ENCODE data around the gene NDST4.

Gene NDST4

GRCh38 chr4:115113506-115114106 is at the start of gene NDST4:
Gene NDST4, minus strand, starts transcription at chr4:115113620. Its CDS starts 36,584 bp downstream, at chr4:115077036.
- DNase-seq (ENCODE audit: low read depth in 2 of 2, low spot score in 1 of 2), result no peak

DNA sequence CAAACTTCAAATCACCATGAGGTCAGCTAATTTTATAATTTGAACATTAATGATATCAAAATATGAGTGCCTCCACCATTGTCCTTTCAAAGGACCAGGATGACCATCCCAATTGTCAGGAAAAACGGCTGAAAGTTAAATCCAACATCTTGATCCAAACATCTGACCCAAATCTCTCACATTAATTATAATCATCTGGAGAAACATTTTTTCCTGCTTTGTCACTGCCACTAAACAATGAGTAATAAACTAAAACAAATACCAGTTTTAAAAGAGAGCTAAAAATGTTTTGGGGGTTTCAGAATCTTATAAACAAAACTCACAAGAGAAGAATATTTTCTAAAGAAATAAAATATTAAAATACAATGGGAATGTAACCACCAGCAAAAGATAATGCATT is 45.7 kb upstream of the NDST4 start:
- DNase-seq (ENCODE audit: low read depth in 2 of 2, low spot score in 1 of 2), result no peak

DNA sequence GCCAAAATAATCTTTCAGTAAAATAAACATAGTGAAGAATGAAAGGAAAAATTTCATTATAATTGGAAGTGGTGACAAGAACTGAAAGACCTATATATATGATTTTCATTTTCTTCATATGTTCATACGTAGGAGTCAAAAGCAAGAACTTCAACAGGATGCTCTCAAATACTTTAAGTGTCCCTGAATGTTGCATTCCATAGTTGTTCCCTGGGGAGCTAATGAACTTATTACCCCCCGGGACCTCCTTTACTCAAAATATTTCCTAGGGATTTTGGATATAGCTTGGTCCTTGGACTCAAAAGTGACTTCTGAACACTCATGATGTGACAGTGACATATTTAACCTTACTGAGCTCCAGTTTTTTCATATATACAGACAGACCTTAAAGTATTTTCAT is 44.9 kb upstream of the NDST4 start:
- no peak for DNase-seq (ENCODE audit: low read depth in 2 of 2, low spot score in 1 of 2)

DNA sequence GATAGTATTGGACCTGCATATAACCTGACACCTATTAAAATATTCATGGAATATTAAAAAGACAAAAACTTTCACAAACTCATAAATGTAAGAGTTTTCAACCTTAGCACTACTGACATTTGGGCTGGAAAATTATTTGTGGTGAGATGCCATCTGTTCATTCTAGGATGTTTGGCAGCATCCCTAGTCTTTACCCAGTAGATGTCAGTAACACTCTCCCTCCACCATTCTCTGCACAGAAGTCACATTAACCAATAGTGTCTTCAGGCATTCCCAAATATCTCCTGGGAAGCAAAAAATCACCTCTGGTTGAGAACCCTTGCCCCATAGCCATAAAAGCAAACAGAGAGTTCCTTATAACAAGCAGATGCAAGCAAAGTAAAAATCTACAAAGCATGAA is 41.4 kb upstream of the NDST4 start:
- DNase-seq (ENCODE audit: low read depth in 2 of 2, low spot score in 1 of 2), result no peak

GRCh38 chr4:115152965-115153364 is 39.5 kb upstream of the NDST4 start:
- no peak for DNase-seq (ENCODE audit: low read depth in 2 of 2, low spot score in 1 of 2)

GRCh38 chr4:115152081-115152480 is 38.7 kb upstream of the NDST4 start:
- no peak for DNase-seq (ENCODE audit: low read depth in 2 of 2, low spot score in 1 of 2)

- DNase-seq (ENCODE audit: low read depth in 2 of 2, low spot score in 1 of 2), result no peak
Observed at GRCh38 chr4:115149106-115149505, 35.7 kb upstream of the NDST4 start.

GRCh38 chr4:115145393-115146160 is 32.2 kb upstream of the NDST4 start:
- no peak for DNase-seq (ENCODE audit: low read depth in 2 of 2, low spot score in 1 of 2)

DNA sequence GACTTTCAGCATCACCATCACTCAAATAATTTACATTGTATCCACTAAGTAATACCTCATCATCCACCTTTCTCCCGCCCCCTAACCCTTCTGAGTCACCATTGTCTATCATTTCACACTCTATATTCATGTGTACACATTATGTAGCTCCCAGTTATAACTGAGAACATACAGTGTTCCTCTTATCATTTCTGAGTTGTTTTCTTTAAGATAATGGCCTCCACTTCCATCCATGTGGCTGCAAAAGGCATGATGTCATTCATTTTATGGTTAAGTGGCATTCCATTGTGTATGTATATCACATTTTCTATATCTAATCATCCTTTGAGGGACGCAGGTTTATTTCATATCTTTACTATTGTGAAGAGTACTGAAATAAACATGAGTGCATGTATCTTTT is 14.6 kb upstream of the NDST4 start:
- DNase-seq (ENCODE audit: low read depth in 2 of 2, low spot score in 1 of 2), result no peak

GRCh38 chr4:115126491-115126890 is 13.1 kb upstream of the NDST4 start:
- DNase-seq (ENCODE audit: low read depth in 2 of 2, low spot score in 1 of 2), result no peak

DNA sequence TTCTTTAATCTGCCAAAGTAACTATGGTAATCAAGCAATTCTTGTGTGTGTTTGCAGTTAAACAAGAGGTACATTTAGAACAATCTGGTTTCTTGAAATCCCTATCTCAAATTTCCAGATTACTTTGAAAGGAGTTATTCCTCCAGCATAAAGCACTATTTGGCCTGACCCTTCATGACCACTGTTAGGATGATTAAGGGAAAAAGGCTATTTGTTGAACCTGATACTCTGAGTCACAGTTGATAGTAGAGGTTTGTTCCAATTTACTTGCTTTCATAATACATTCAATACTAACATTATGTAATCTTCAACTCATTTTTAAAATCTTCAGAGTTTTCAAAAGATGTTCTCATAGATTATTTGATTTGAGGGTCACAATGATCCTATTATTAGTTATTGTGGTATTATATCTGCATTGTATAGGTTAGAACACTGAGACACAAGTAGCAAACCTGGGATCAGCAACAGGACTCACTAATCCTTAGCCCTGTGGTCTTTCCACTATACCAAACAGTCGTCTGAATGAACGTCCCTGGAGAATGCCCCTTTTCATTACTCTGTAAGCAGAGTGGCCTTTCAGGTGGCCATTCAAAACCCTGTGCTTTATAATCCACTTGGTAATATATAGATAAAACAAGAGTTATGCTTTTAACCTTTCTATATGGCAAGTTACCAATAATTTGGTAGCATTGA is 8.1 kb upstream of the NDST4 start:
- DNase-seq (ENCODE audit: low read depth in 2 of 2, low spot score in 1 of 2), result no peak

- DNase-seq (ENCODE audit: low read depth in 2 of 2, low spot score in 1 of 2), result no peak
Observed at GRCh38 chr4:115119804-115120352, 6.5 kb upstream of the NDST4 start.

GRCh38 chr4:115117651-115118050 is 4.2 kb upstream of the NDST4 start:
- no peak for DNase-seq (ENCODE audit: low read depth in 2 of 2, low spot score in 1 of 2)

- no peak for DNase-seq (ENCODE audit: low read depth in 2 of 2, low spot score in 1 of 2)
Observed at GRCh38 chr4:115110191-115111181, 2.9 kb downstream of the NDST4 start.

DNA sequence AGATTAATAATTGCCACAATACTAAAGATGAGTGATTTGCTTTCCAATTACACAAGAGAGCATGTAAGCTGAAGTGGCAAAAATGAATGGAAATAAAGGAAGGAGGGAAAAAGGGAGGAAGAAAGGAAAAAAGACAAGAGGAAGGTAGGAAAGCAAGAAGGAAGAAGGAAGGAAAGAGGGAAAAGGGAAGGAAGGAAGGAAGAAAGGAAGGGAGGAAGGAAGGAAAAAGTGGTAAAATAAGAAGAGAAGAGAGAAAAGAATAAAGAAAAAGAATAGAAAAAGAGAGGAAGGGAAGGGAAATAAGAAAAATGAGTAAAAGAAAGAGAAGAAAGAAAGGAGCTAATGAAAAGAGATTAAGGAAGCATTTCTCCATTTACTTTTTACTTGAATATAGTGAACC is 4.6 kb downstream of the NDST4 start:
- DNase-seq (ENCODE audit: low read depth in 2 of 2, low spot score in 1 of 2), result no peak

DNA sequence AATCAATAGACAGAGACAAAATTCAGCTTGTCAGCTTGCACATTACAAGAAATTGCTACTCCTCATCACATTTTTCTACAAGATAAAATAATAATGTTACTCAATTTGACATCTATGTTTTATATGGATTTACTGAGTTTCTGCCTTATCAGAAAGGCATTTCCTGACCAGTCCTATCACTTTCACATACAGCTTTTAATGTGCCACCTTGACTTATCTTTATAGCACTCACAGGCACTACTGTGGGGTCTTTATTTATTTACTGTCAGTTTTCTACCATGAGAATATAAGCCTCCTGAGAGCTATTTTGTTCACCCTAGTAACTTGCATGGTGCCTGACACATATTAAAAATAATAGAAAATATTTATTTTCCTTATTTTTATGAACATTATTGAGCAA is 6.0 kb downstream of the NDST4 start:
- DNase-seq (ENCODE audit: low read depth in 2 of 2, low spot score in 1 of 2), result no peak

GRCh38 chr4:115101675-115102074 is 11.7 kb downstream of the NDST4 start:
- DNase-seq (ENCODE audit: low read depth in 2 of 2, low spot score in 1 of 2), result no peak

- no peak for DNase-seq (ENCODE audit: low read depth in 2 of 2, low spot score in 1 of 2)
Observed at GRCh38 chr4:115090483-115091075, 22.8 kb downstream of the NDST4 start.

DNA sequence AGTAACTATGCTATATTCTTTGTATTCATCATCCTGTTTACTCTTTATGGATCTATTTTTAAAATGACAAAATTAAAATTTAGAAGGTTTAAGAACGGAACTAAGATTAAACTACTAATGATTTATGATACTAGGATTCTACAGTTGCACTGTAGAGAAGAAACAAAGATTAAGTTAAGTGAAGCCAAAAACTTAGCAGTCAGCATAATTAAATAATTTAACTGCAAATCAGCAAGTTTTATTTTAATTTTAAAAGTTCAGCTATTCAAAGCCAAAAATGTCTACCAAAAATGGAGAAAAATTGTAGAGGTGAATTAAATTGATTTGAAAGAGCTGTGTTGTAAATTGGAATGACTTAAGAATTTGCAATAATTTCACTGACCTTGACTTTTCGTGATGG is 30.8 kb downstream of the NDST4 start:
- no peak for DNase-seq (ENCODE audit: low read depth in 2 of 2, low spot score in 1 of 2)

DNA sequence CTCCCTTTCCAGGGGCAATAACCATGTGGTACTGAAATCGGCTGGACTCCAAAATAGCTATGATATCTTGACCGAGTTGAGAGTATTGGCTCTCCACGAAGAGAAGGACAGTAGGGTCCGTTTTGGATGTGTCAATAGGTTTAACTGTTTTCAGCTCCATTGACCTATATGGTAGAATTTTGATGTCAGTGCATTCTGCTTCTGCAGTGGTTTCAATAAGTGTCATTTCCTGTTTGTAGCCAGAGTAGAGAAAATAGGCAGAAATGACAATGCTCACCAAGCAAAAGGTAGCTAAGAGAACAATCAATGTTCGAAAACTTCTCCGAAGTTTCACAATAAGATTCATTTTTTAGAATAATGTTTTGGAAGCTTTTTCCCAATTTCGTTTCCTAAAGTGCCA is 36.7 kb downstream of the NDST4 start:
- no peak for DNase-seq (ENCODE audit: low read depth in 2 of 2, low spot score in 1 of 2)

Data from stimulated activated CD8-positive, alpha-beta memory T cell treated with anti-CD3 and anti-CD28 coated beads, Interleukin-4, amount 100 ng/mL, for 4 hours (primary cell).